SK-N-MC (cell line): Measurements from ENCODE around the gene SAMD14.

ENCODE experiments used
- DNase-seq: peaks from one replicate; pipeline ENCODE4 v3.0.0-alpha.2; 2011; ENCODE audit warnings: low read depth, low spot score
- H3K27ac ChIP-seq: fragments of 200-600 bp; sonication (generic); 2 replicates; pipeline ENCODE4 v1.5.1; 2016; ENCODE audit warnings: mixed run types
- H3K36me3 ChIP-seq: fragments of 200-600 bp; sonication (generic); 2 replicates; pipeline ENCODE4 v1.6.1; 2017; ENCODE audit warnings: antibody characterized with exemption, low read length, mixed read lengths; ENCODE audit not compliant: insufficient read depth
- H3K4me3 ChIP-seq: fragments of 200-600 bp; sonication (generic); 2 replicates; pipeline ENCODE4 v1.5.1; 2016
- H3K9ac ChIP-seq: fragments of 200-600 bp; sonication (generic); 2 replicates; pipeline ENCODE4 v1.8.0; 2017; ENCODE audit warnings: mixed run types, mixed read lengths; ENCODE audit not compliant: insufficient read length
- H3K9me3 ChIP-seq: fragments of 200-600 bp; sonication (generic); 2 replicates; pipeline ENCODE4 v1.6.1; 2017; ENCODE audit warnings: low read depth, mild to moderate bottlenecking, antibody characterized with exemption, low read length, moderate library complexity, mixed read lengths
- EZH2 ChIP-seq: fragments of 200-600 bp; sonication (generic); IDR thresholded peaks from one replicate; pipeline ENCODE4 v1.6.1; 2017; ENCODE audit warnings: antibody characterized with exemption
- FOXP2 ChIP-seq: optimal IDR thresholded peaks from 2 replicates; pipeline ENCODE3; 2011; ENCODE audit warnings: mild to moderate bottlenecking, moderate library complexity; ENCODE audit not compliant: insufficient read depth; ENCODE audit errors: extremely low read length, control extremely low read depth
- POLR2AphosphoS5 ChIP-seq: IDR thresholded peaks from 2 replicates; pipeline ENCODE4 v1.6.1; 2012; ENCODE audit warnings: mild to moderate bottlenecking, low read depth, low read length, borderline replicate concordance

The SAMD14 gene

DNA sequence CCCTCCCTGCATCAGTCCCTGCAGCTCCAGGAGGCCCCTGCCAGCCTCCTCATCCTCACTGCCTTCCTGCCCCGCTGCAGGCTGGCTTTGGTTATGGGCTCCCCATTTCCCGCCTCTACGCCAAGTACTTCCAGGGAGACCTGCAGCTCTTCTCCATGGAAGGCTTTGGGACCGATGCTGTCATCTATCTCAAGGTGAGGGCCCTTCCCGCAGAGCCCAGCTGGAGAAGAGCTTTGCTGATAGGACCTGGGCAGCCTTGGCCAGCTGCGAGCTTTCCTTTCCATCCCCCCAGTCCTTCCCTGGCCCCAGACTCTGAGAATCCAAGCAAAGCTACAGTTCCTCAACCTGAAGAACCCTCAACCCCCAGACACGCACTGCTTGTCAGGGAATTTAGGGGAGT is 20.8 kb downstream of the SAMD14 start:
- no peaks in the 10 kb centered on the region; the same call in 1 of the 2 replicates for H3K36me3 ChIP-seq
- no peak overlapping the region for H3K4me3 ChIP-seq
- no peak overlapping the region for H3K27ac ChIP-seq
- H3K9ac ChIP-seq = no peak overlapping the region
- no peak for TF ChIP-seq EZH2
- no peak for TF ChIP-seq FOXP2
- no peak for TF ChIP-seq POLR2AphosphoS5
- no peaks in the 10 kb centered on the region for H3K9me3 ChIP-seq
- no peak for DNase-seq

DNA sequence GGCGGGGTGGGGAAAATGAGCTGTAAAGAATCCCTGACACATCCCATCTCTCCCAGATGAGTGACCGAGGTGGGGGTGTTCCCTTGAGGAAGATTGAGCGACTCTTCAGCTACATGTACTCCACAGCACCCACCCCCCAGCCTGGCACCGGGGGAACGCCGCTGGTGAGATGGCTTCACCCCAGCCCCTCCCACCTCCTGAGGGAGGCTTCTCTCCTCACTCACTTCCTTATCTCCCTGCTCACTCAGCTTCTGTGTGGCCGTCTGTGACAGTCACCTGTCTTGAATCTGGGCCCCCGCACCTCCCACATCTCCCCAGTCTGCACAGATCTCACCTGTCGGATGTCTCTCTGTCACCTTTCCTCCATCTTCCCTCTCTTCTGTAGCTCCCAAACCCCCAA is 21.4 kb downstream of the SAMD14 start:
- DNase-seq = no peak
- Histone ChIP-seq H3K36me3 (no peaks in the 10 kb centered on the region; the same call in 1 of the 2 replicates), H3K27ac (no peak overlapping the region)

DNA sequence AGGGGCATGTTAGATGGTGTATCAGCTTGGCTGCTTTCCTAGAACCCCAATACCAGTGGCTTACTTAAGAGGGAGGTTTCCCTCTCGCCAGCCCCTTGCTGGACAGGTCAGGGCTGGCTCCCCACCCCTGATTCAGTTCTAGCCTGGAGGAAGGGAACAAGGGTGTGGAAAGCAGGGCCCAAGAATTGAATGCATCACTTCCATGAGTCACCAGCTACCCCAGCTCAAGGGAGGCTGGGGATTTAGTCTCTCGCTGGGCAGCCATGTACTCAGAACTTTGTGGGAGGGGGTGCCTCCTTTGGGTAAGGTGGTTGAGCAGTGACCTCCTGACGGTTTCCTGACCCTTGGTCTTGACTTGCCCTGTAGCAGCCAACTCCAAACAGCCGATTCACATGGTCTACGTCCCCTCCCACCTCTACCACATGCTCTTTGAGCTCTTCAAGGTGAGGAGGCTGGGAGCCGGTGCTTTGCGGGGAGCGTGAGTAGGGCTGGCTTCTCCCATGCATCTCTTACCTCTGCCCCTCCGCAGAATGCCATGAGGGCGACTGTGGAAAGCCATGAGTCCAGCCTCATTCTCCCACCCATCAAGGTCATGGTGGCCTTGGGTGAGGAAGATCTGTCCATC is 22.1 kb downstream of the SAMD14 start:
- no peak for TF ChIP-seq FOXP2
- TF ChIP-seq POLR2AphosphoS5 = no peak
- DNase-seq = no peak
- no peak overlapping the region for H3K27ac ChIP-seq
- H3K4me3 ChIP-seq = no peak overlapping the region
- H3K9me3 ChIP-seq = no peaks in the 10 kb centered on the region
- H3K9ac ChIP-seq = no peak overlapping the region
- H3K36me3 ChIP-seq = no peaks in the 10 kb centered on the region

More for the DNA sequence above, 21.4 kb downstream of the SAMD14 start:
- Histone ChIP-seq H3K9ac (no peak overlapping the region), H3K9me3 (no peaks in the 10 kb centered on the region), H3K4me3 (no peak overlapping the region)
- TF ChIP-seq EZH2 (no peak), FOXP2 (no peak)

DNA sequence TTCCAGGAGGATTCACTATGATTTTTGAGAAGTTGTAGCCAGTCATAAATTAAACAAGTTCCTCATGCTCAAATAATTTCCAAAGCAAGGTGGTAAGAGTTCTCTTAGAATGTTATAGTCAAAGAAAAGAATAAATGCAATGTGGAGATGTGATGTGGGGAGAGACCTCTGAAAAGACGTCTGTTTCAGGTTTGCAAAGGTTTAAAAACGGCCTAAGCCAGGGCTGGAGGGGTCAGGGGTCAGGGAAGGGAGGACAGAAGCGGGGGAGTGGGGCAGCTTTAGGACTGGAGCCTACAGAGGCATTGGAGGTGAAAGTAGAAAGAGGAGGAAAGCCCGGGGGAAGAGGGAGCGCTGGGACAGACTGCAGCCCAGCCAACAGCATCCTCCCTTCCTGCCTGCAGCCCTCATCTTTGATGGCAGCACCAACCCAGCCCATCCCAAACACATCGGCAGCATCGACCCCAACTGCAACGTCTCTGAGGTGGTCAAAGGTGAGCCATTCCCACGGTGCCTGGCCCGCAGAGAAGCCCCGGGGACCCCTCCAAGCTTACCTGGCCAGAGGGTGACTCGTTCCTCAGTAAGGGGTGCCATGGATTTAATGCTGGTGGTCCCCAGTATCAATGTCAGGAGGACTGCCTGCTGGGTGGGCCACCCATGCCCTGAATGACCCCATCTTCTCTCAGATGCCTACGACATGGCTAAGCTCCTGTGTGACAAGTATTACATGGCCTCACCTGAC is 23.4 kb downstream of the SAMD14 start:
- Histone ChIP-seq H3K4me3 (no peak overlapping the region), H3K9me3 (no peaks in the 10 kb centered on the region), H3K9ac (no peak overlapping the region), H3K36me3 (no peaks in the 10 kb centered on the region), H3K27ac (no peak overlapping the region)
- DNase-seq = no peak
- TF ChIP-seq FOXP2 (no peak), EZH2 (no peak), POLR2AphosphoS5 (no peak)

DNA sequence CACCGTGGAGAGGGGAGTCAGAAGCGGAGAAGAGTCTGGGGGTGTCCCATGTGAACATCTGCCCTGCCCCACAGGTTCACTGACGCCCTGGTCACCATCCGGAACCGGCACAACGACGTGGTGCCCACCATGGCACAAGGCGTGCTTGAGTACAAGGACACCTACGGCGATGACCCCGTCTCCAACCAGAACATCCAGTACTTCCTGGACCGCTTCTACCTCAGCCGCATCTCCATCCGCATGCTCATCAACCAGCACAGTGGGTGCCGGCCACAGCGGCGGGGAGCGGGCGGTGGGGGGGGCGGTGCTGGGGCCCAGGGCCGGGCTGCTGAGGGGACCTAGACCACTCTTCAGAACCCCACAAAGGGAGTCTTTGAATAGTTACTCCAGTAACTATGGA is 24.1 kb downstream of the SAMD14 start:
- Histone ChIP-seq H3K9ac (no peak overlapping the region), H3K36me3 (no peaks in the 10 kb centered on the region), H3K4me3 (no peak overlapping the region), H3K9me3 (no peaks in the 10 kb centered on the region), H3K27ac (no peak overlapping the region)
- DNase-seq = no peak
- TF ChIP-seq EZH2 = no peak
- TF ChIP-seq POLR2AphosphoS5 = no peak
- no peak for TF ChIP-seq FOXP2

DNA sequence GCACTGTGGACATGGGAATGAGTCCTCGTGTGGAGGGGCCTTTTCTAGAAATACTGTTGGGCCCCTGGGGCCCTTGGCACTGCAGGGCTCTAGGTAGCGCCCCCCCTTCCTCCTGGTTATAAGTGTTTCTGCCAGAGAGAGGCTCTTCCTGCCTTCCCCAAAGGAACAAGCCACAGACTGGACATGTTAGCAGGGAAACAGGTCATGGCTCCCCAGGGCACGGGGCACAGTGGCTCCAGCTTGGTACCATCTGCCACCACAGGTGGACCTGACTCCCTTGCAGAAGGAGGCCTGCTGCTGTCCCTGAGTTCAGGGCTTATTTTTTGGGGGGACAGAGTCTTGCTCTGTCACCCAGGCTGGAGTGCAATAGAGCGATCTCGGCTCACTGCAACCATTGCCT is 26.0 kb downstream of the SAMD14 start:
- H3K9ac ChIP-seq = no peak overlapping the region
- no peaks in the 10 kb centered on the region for H3K9me3 ChIP-seq
- H3K4me3 ChIP-seq = no peak overlapping the region
- TF ChIP-seq FOXP2 (no peak), POLR2AphosphoS5 (no peak)
- DNase-seq = no peak
- no peaks in the 10 kb centered on the region for H3K36me3 ChIP-seq
- H3K27ac ChIP-seq = no peak overlapping the region

DNA sequence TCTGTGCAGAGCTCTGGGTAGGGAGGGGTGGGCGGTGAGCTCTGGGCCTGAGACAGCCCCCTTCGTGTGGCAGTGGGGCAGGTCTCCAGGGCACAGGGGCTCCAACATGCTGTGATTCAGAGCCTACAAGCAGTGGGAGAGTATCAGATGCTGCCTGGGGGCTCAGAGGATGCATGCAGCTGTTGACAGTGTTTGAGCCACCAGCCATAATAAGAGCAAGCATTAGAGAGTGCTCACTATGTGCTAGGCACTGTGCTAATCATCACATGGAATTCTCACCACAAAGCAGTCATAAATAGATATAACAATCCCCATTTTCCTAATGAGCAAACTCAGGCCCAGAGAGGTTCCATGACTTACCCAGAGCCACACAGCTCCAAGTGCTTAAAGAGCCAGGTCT is 26.7 kb downstream of the SAMD14 start:
- no peaks in the 10 kb centered on the region for H3K36me3 ChIP-seq
- H3K9ac ChIP-seq = no peak overlapping the region
- no peak overlapping the region for H3K27ac ChIP-seq
- no peaks in the 10 kb centered on the region for H3K9me3 ChIP-seq
- H3K4me3 ChIP-seq = no peak overlapping the region
- no peak for DNase-seq
- no peak for TF ChIP-seq EZH2
- no peak for TF ChIP-seq POLR2AphosphoS5
- no peak for TF ChIP-seq FOXP2

DNA sequence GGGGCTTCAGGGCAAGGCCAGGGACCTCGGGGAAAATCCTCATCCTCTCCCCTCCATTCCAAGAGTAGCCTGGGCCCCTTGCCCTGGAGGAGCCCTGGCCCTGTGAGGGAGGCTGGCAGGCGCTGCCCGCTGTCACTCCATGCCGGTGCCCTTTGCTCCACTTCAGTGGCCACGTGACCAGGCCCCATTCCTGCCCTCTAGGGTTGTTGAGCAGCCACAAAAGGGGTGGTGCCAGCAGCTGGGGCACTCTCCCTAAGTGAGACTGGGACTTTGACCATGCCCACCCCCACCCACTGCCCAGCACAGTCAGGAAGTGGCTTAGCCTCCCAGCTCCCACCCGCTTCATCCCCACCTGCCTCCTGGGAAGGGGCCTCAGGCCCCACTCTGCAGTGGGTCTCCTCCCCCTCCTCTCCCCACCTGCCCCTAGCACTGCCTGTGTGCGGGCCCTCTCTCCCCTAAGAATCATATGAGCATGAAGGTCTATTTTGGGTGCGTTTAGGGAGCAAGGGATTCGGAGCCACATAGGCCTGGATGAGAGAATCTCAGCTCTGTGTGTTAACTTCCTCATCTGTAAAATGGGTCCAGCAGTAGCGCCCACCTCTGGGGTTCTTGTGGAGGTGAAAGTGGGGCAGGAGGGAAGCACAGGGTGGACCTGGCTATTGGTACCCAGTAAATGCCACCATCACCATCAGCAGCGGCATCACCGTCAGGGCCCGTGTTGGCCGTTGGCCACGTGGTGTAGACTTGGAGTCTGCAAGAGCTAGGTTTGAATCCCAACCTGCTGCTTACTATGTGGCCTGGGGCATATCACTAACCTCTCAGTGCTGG is 27.6 kb downstream of the SAMD14 start:
- Histone ChIP-seq H3K4me3 (no peak overlapping the region), H3K36me3 (no peaks in the 10 kb centered on the region), H3K27ac (no peak overlapping the region), H3K9ac (no peak overlapping the region), H3K9me3 (no peaks in the 10 kb centered on the region)
- DNase-seq = no peak
- no peak for TF ChIP-seq POLR2AphosphoS5
- TF ChIP-seq FOXP2 = no peak
- TF ChIP-seq EZH2 = no peak
